ENCODE data around the gene SCYL3. TPM values are rescaled to one million over a fixed set of nuclear protein-coding genes. Genes with fewer than 3 reads are reported as not detected.
"Not testable (repeated sequence)": the region's sequence is repeated elsewhere in the genome, so short reads cannot be mapped to it uniquely, and the experiment has no call there.

Gene SCYL3
- total RNA-seq, 1 donor from 2014 or later, result 11.8 TPM

DNA sequence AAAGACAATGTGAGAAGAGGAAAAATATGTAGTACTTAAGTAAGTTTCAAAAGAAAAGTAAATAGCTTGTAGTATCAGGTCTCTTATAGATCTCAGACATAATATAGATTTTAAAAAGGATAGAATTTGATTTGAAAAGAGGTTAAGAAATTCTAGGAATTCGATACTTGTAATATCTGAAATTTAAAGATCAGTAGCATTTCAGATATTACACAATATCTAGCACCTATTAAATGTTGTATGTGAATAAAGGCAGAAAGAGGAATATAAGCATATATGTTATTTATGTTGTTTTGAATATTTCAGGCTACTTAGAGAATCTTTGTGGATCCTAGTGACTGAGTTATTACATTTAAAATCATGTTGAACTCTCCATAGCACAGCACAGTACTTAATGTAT lies 64.0 kb downstream of the SCYL3 start:
- Mint-ChIP-seq H3K4me3 (no peak overlapping the region), H3K36me3 (peaks cover 36% of the 10 kb centered on the region), H3K4me1 (no peaks in the 10 kb centered on the region), H3K27me3 (ENCODE audit: low read depth) (no peaks in the 10 kb centered on the region), H3K27ac (no peak overlapping the region), H3K9me3 (no peaks in the 10 kb centered on the region)
- TF ChIP-seq, protein P1, sequence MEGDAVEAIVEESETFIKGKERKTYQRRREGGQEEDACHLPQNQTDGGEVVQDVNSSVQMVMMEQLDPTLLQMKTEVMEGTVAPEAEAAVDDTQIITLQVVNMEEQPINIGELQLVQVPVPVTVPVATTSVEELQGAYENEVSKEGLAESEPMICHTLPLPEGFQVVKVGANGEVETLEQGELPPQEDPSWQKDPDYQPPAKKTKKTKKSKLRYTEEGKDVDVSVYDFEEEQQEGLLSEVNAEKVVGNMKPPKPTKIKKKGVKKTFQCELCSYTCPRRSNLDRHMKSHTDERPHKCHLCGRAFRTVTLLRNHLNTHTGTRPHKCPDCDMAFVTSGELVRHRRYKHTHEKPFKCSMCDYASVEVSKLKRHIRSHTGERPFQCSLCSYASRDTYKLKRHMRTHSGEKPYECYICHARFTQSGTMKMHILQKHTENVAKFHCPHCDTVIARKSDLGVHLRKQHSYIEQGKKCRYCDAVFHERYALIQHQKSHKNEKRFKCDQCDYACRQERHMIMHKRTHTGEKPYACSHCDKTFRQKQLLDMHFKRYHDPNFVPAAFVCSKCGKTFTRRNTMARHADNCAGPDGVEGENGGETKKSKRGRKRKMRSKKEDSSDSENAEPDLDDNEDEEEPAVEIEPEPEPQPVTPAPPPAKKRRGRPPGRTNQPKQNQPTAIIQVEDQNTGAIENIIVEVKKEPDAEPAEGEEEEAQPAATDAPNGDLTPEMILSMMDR (IDR thresholded peaks at IDR 0.05; ENCODE audit: unreplicated experiment), result no peak
- DNase-seq (ENCODE audit: low spot score in 2 of 2, unreplicated experiment in 2 of 2), result no peak

- no peak for DNase-seq (ENCODE audit: low spot score in 2 of 2, unreplicated experiment in 2 of 2)
- Mint-ChIP-seq H3K27ac (no peak overlapping the region), H3K4me1 (no peaks in the 10 kb centered on the region), H3K36me3 (peaks cover 31% of the 10 kb centered on the region), H3K9me3 (no peaks in the 10 kb centered on the region), H3K4me3 (no peak overlapping the region), H3K27me3 (ENCODE audit: low read depth) (no peaks in the 10 kb centered on the region)
- TF ChIP-seq, protein P1 (IDR thresholded peaks at IDR 0.05; ENCODE audit: unreplicated experiment), result no peak
Observed at GRCh38 chr1:169824153-169824552, 69.5 kb downstream of the SCYL3 start.

- Mint-ChIP-seq H3K4me3 (no peak overlapping the region), H3K27me3 (ENCODE audit: low read depth) (no peaks in the 10 kb centered on the region), H3K27ac (no peak overlapping the region), H3K4me1 (no peaks in the 10 kb centered on the region), H3K36me3 (peaks cover 38% of the 10 kb centered on the region), H3K9me3 (peaks cover 8% of the 10 kb centered on the region)
- TF ChIP-seq, protein P1 (IDR thresholded peaks at IDR 0.05; ENCODE audit: unreplicated experiment), result no peak
- no peak for DNase-seq (ENCODE audit: low spot score in 2 of 2, unreplicated experiment in 2 of 2)
Observed at GRCh38 chr1:169821500-169821899, 72.2 kb downstream of the SCYL3 start.

DNA sequence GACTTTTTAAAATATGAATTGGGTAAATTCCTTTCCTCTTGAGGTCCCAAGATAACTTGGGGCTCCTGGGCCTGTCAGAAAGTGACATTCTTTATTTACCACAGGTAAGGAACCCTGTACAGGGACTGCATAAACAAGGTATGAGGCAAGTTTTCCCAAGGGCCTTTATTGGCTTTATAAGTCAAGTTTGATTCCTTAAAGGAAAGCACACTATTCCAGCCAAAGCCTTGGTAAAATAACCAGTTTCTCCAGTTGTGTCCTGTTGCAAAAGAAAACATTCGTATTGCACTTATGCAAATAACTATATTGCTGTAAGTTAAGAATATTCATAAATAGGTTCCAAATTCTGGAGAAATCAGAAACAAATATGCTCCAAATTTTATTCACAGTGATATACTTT lies 77.1 kb downstream of the SCYL3 start:
- no peak overlapping the region for H3K4me3 Mint-ChIP-seq
- TF ChIP-seq, protein P1 (IDR thresholded peaks at IDR 0.05; ENCODE audit: unreplicated experiment), result no peak
- H3K27me3 Mint-ChIP-seq (ENCODE audit: low read depth), result no peaks in the 10 kb centered on the region
- H3K9me3 Mint-ChIP-seq, result peaks cover 27% of the 10 kb centered on the region
- H3K4me1 Mint-ChIP-seq, result no peaks in the 10 kb centered on the region
- H3K36me3 Mint-ChIP-seq, result peaks cover 51% of the 10 kb centered on the region
- H3K27ac Mint-ChIP-seq, result no peak overlapping the region
- DNase-seq (ENCODE audit: low spot score in 2 of 2, unreplicated experiment in 2 of 2), result no peak

DNA sequence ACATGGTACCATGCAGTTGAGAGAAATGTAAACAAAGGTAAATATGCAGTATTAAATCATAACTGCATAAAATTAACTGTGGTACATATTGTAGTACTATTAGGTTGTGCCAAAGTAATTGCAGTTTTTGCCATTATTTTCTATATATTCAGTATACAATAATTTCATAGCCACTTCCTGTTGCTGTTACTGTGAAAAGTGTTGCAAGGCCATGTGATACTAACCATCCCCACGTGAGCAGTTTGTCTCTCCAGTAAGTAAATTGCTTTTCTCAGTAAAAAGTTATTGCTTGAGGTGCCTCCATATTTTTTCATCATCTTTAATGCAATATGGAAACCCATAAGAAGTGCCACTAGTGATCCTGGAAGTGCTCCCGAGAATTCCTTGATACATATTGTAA lies 79.4 kb downstream of the SCYL3 start:
- Mint-ChIP-seq H3K9me3 (peaks cover 27% of the 10 kb centered on the region), H3K27me3 (ENCODE audit: low read depth) (no peaks in the 10 kb centered on the region), H3K36me3 (peaks cover 42% of the 10 kb centered on the region), H3K27ac (no peak overlapping the region), H3K4me3 (no peak overlapping the region), H3K4me1 (no peaks in the 10 kb centered on the region)
- no peak for DNase-seq (ENCODE audit: low spot score in 2 of 2, unreplicated experiment in 2 of 2)
- TF ChIP-seq, protein P1 (IDR thresholded peaks at IDR 0.05; ENCODE audit: unreplicated experiment), result no peak

DNA sequence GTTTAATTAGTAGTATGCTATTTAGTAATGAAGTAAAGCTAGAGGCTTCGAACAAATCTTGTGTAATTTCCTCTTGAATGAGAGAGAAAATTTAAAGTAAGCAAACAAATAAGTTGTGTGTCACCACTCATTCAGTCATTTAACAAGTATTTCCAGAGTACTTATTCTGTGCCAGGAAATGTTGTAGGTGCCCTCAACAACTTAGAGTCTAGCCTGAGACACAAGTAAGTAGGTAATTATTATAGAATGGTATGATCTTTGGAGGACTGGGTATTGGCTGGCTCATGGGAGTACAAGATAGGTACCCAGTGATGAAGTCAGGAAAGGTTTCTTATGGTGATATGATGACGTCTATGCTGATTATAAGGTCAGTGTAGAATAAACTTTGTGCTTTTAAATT lies 81.6 kb downstream of the SCYL3 start:
- Mint-ChIP-seq H3K4me1 (peaks cover 12% of the 10 kb centered on the region), H3K4me3 (no peak overlapping the region), H3K36me3 (peaks cover 32% of the 10 kb centered on the region), H3K27ac (no peak overlapping the region), H3K27me3 (ENCODE audit: low read depth) (no peaks in the 10 kb centered on the region), H3K9me3 (peaks cover 21% of the 10 kb centered on the region)
- TF ChIP-seq, protein P1 (IDR thresholded peaks at IDR 0.05; ENCODE audit: unreplicated experiment), result no peak
- DNase-seq (ENCODE audit: low spot score in 2 of 2, unreplicated experiment in 2 of 2), result no peak

DNA sequence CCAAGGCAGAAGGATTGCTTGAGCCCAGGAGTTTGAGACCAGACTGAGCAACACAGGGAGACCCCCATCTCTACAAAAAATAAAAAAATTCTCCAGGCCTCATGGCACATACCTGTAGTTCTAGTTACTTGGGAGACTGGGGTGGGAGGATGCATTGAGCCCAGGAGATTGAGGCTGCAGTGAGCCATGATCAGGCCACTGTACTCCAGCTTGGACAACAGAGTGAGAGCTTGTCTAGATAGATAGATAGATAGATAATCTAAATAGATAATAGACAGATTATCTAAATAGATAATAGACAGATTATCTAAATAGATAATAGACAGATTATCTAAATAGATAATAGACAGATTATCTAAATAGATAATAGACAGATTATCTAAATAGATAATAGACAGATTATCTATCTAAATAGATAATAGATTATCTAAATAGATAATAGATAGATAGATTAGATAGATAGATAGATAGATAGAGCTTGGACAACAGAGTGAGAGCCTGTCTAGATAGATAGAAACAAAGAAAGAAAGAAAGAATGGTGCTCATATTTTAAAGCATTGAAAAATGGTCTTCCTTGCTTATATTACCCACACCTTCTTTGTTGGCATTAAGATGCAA lies 82.2 kb downstream of the SCYL3 start:
- peaks cover 18% of the 10 kb centered on the region for H3K9me3 Mint-ChIP-seq
- H3K27ac Mint-ChIP-seq; H3K27me3 Mint-ChIP-seq (ENCODE audit: low read depth); H3K4me3 Mint-ChIP-seq; DNase-seq (ENCODE audit: low spot score in 2 of 2, unreplicated experiment in 2 of 2): not testable (repeated sequence)
- peaks cover 16% of the 10 kb centered on the region for H3K4me1 Mint-ChIP-seq
- H3K36me3 Mint-ChIP-seq, result peaks cover 30% of the 10 kb centered on the region

Data from mesothelial cell of epicardium (in vitro differentiated cells).